Ammon's horn (tissue), 1 donor: ENCODE results near the gene CABLES1.
A peak's percentile ranks its signal among the peaks of the same experiment; 100 is the strongest.
"Not testable (repeated sequence)": the region's sequence is repeated elsewhere in the genome, so short reads cannot be mapped to it uniquely, and the experiment has no call there.

ENCODE experiments used
- DNase-seq: peaks from one replicate; pipeline ENCODE4 v3.0.0-alpha.2; 2016; ENCODE audit warnings: low spot score

The CABLES1 gene

GRCh38 chr18:23109163-23109562 is 26.1 kb upstream of the CABLES1 start:
- not testable (repeated sequence) for DNase-seq

GRCh38 chr18:23113576-23113975 is 21.7 kb upstream of the CABLES1 start:
- no peak for DNase-seq

GRCh38 chr18:23114171-23114881 is 21.0 kb upstream of the CABLES1 start:
- peak; percentile 41 for DNase-seq

GRCh38 chr18:23114911-23115310 is 20.4 kb upstream of the CABLES1 start:
- no peak for DNase-seq

GRCh38 chr18:23115683-23116096 is 19.6 kb upstream of the CABLES1 start:
- no peak for DNase-seq

GRCh38 chr18:23121133-23121532 is 14.2 kb upstream of the CABLES1 start:
- DNase-seq, result no peak

GRCh38 chr18:23122334-23123229 is 12.7 kb upstream of the CABLES1 start:
- no peak for DNase-seq

GRCh38 chr18:23126376-23127056 is 8.8 kb upstream of the CABLES1 start:
- no peak for DNase-seq

GRCh38 chr18:23127090-23127489 is 8.2 kb upstream of the CABLES1 start:
- DNase-seq, result no peak

GRCh38 chr18:23129355-23130002 is 5.8 kb upstream of the CABLES1 start:
- no peak for DNase-seq

- peak; percentile 88 for DNase-seq
Observed at GRCh38 chr18:23131693-23132319, 3.5 kb upstream of the CABLES1 start.

GRCh38 chr18:23133860-23134779 is 1.2 kb upstream of the CABLES1 start:
- DNase-seq, result no peak

- DNase-seq, result no peak
Observed at GRCh38 chr18:23135550-23136325, 453 bp downstream of the CABLES1 start.

GRCh38 chr18:23136326-23137096 is 1.2 kb downstream of the CABLES1 start:
- DNase-seq, result peak; percentile 57

- no peak for DNase-seq
Observed at GRCh38 chr18:23137097-23137635, 1.9 kb downstream of the CABLES1 start.

- DNase-seq, result no peak
Observed at GRCh38 chr18:23137788-23138216, 2.5 kb downstream of the CABLES1 start.

- no peak for DNase-seq
Observed at GRCh38 chr18:23138471-23138870, 3.2 kb downstream of the CABLES1 start.
